Stimulated activated CD8-positive, alpha-beta memory T cell treated with anti-CD3 and anti-CD28 coated beads, Interleukin-4, amount 100 ng/mL, for 1 hour (primary cell): Measurements from ENCODE around the gene IFI16.
"Not testable (repeated sequence)": the region's sequence is repeated elsewhere in the genome, so short reads cannot be mapped to it uniquely, and the experiment has no call there.

ENCODE experiments used
- DNase-seq, 2 donors: peaks; one replicate each; pipeline ENCODE4 v3.0.0-alpha.2; 2020; ENCODE audit warnings: low read depth in 2 of 2, low spot score in 1 of 2

The IFI16 gene

DNA sequence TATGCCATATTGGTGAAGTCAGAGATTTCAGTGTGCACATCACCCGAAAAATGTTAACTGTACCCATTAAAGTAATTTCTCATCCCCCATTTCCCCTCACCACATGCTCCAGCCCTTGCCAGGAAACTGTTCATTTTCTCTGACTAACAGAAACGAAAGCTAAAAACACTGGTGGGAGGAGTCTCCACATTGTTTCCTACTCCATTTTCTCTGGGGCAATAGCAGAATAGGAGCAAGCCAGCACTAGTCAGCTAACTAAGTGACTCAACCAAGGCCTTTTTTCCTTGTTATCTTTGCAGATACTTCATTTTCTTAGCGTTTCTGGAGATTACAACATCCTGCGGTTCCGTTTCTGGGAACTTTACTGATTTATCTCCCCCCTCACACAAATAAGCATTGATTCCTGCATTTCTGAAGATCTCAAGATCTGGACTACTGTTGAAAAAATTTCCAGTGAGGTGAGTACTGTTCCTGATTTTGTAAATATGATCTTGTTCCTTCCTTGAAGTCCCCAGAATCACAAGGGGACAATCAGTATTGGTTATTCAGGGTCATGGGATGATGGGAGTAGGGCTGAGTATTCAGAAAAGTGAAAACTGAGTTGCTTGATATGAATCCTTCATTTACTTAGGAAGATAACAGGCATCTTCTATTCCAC is at the start of gene IFI16:
TSS of gene IFI16 (plus strand) at position 204 of the 658 bp plus-strand sequence. CDS start 4,774 bp downstream, outside the sequence.
- DNase-seq = peak; percentile 22 to 26

DNA sequence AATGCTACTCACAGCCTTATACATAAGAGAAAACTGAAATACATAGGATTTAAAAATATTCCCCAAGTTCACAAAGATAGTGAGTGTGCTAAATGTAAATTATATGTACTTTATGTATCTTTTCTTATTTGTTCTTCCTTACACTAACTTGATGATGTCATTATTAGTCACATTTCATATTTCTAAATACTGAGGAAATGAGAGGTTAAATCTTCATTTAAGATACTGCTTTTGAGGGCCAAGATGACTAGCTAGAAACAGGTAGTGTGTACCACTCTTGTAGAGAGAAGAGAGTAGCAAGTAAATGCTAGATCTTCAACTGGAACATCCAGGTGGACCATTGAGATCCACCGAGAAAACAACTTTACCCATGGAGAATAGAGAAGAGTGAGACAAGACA is 48.5 kb upstream of the IFI16 start:
- DNase-seq = no peak

DNA sequence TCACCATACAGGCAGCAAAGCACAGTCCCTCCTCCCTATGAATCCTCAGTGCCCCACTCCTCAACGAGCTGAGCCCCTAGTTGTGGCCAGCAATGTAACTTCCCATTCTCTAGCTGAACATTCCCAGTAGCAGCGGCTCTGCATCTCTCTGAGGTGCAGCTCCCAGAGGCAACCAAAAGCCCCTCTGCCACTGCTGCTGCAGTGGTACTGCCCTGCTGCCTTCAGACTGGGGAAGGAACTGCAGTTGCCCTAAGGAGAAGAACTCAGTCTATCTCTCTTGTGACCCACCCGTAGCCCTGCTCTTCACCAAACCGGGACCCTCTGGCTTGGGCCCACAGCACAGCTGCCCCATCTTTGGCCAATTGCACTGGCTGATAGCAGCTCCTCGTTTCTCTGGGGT is 46.7 kb upstream of the IFI16 start:
- no peak for DNase-seq

DNA sequence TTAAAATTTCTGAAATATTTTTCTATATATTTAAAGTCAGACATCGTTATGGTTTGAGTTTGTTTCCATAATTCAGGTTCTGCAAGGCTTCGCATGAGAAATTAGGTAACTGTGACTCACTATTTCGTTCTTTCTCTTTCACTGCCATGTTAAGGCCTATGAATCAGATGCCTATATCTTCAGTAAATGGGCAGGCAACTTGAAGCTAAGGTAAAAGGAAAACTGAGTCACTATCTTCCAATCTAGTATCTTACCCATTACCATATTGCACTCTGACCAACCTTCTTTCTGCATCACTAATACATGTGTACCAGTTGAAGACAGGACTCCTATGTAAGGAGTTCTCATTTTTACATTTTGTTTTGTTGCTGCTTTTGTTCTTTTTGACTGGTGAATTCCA is 40.5 kb upstream of the IFI16 start:
- no peak for DNase-seq

DNA sequence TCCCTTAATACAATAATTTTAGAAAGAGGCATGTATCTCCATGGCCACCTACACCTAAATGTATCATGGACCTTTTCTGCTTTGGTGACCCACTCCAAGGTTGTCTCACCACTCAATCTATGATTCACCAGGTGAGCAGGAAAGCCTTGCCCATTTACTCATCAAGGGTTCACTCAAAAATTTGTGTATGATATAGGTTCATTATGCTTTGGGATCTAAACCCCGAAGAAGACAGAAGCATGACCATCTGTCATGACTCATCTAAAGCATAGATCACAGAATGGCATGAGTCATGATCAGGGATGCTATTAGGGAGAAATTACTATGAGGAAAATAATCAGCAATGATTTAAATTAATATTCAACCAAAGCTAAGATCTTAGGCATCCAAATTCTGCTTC is 39.9 kb upstream of the IFI16 start:
- DNase-seq = no peak

DNA sequence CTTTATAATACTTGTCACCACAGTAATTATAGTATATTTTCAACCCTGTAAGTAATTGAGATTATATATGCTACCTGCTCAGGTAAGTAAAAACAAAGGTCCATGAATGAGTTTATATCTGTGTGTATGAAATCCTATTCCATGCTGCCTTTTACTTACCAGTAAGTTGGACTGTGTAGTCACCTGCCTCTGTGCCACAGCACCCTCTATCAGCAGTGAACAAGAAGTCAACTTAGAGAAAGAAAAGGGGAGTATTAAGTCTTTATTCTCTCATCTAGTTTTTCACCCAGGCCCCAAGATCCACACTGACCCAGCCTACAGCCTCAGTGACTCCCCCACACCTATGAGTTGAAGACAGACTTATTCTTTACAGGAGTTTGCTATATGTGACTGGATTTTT is 36.9 kb upstream of the IFI16 start:
- no peak for DNase-seq

DNA sequence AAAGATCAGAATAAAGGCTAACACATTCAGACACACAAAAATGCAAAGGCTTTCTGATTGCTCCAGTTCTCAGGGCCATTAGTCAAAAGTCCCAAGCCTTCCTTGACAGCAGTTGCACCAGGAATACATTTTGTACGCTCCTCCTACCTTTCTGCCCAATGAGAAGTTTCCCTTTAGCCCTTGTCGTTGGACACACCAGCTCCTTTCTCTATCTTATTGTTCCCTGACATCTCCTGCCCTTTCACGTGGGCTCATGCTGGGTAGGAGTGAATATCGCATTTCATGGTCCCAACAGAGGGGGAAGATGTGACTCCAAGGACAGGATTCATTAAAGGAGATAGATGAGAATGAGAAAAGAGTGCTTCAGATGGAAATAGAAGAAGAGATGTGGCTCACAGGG is 33.5 kb upstream of the IFI16 start:
- no peak for DNase-seq

DNA sequence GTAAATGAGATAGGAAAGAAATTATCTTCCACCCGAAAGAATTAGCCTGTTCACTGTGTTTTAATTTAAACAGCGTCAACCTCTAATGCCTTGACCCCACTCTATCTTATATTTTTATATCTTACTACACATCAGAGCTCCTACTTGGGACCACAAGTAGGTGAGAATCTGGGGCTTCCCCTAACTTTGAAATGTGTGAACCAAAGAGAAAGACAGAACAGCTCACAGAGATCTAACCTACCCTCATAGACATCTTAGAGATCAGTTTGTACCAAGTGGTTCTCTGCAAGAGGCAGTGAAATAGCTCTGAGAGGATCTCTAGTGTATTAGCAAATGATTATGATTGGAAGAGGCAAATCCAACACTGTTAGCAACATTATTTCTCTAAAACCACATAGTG is 31.0 kb upstream of the IFI16 start:
- no peak for DNase-seq

DNA sequence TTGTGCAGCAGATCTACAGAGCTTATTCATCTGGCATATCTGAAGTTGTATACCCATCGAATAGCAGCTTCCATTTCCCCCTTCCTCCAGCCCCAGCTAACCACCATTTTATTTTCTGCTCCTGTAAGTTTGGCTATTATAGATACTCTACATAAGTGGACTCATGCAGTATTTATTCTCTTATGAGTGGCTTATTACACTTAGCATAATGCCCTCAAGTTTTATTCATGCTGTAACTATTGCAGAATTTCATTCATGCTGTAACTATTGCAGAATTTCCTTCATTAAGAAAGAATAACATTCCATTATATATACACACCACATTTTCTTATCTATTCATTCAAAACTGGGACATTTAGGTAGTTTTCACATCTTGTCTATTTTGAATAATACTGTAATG is 30.5 kb upstream of the IFI16 start:
- DNase-seq = no peak

DNA sequence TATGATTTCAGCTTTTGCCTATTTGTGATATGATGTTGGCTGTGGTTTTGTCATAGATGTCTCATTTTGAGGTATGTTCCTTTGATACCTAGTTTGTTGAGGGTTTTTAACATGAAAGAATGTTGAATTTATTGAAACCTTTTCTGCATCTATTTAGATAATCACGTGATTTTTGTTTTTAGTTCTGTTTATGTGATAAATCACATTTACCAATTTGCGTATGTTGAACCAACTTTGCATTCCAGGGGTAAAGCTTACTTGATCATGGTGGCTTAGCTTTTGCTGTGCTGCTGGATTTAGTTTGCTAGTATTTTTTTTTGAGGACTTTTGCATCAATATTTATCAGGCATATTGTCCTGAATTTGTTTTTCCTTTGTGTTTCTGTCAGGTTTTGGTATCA is 26.5 kb upstream of the IFI16 start:
- DNase-seq = no peak

DNA sequence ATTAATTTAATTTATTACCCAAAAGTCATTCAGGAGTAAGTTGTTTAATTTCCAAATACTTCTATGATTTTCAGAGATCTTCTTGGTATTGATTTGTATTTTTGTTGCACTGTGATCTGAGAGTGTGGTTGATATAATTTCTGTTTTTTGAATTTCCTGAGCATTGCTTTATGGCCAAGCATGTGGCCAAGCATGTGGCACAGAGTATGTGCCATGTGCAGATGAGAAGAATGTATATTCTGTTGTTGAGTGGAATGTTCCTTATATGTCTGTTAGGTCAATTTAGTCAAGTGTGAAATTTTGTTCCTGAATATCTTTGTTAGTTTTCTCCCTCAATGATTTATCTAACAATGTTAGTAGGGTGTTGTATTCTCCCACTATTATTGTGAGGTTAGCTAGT is 25.3 kb upstream of the IFI16 start:
- DNase-seq = no peak

DNA sequence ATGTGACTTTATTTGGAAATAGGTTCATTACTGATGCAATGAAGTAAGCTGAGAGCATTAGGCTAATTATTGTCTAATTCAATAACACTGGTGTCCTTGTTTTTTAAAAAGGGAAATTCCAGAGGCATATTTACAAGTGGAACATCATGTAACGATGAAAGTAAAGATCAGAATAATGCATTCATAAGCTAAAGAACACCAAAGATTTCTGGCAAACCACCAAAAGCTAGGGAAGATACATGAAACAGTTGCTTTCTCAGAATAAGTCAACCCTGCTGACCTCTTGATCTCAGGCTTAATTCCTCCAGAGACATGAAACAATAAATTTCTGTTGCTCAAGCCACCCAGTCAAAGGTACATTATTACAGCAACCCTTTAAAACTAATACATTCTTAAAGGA is 20.3 kb upstream of the IFI16 start:
- DNase-seq = no peak

DNA sequence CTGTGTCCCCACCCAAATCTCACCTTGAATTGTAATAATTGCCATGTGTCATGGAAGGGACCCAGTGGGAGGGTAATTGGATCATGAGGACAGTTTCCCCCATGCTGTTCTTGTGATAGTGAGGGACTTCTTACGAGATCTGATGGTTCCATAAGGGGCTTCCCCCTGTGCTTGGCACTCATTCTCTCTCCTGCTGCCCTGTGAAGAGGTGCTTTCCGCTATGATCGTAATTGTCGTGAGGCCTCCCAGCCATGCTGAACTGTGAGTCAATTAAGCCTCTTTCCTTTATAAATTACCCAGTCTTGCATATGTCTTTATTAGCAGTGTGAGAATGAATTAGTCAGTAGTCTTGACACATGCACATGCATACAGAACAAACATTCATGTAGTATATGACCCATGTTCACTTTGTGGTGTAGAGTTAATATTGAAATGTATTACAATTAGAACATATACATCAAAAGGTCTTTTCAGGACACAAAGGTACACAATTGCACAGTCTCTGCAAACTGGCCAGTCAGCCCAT is 16.9 kb upstream of the IFI16 start:
- no peak for DNase-seq

DNA sequence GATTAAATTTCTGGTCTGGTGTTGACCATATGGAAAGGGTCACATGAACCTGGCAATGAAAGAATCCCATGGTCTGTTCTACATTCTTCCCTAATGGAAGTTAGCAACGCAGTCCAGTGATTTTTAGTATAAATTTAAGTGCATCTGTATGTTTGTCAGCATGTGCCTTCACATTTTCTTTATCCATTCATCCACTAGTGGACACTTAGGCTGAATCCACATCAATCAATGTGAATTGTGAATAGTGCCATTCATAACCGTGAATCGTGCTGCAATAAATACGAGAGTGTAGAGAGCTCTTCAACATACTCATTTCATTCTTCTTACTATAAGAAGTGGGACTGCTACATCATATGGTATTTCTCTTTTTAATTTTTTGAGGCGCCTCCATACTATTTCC is 12.7 kb upstream of the IFI16 start:
- DNase-seq = no peak

DNA sequence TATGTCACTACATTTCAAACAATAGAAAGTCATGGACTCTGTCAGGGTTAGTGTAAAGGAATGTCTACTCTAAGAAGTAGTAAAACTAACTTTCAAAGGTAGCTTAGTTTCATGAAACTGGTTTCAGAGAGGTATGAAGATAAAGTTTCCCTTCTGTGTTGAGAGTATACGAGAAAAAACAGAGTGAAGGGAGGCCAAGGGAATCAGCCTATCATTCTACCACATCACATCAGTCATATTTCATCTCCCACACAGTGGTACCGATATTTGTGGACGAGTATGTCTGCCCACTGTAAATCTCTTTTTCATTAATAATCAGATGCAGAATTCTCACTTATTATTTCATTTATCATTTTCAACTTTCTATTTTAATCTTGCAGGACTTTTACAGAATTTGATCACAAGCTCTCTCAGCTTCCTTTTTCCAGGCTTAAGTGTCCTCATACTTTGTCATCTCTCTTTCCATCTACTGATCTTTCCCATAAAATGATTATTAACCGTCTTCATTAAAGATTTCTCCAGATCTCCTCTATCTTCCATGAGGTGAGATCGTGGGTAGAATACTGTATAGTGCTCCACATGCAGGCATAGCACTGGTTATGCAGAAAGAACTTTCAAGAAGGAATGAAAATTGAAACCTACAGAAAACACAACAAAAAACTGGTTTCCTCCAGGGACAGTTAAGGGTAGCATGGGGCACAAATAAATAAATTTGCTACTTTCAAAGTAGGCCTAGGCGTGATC is 11.5 kb upstream of the IFI16 start:
- no peak for DNase-seq

DNA sequence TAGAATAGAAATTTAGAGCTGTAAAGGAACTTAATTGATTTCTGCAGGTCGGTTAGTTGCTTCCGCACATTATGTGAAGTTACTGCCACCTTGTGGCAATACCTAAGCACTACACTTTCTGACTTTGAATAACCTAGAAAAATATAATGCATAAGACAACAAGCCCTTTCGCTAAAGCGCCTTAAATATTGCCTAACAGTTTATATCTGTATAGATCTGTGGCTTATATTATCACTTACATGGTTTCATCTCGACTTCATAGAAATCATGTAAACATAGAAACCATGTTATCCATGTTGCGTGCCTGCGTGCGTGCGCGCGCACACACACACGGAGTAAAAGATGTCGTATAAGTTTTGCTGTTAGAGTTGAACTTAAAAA is 10.9 kb upstream of the IFI16 start:
- peak in 1 of 2 donors; percentile 35 for DNase-seq

DNA sequence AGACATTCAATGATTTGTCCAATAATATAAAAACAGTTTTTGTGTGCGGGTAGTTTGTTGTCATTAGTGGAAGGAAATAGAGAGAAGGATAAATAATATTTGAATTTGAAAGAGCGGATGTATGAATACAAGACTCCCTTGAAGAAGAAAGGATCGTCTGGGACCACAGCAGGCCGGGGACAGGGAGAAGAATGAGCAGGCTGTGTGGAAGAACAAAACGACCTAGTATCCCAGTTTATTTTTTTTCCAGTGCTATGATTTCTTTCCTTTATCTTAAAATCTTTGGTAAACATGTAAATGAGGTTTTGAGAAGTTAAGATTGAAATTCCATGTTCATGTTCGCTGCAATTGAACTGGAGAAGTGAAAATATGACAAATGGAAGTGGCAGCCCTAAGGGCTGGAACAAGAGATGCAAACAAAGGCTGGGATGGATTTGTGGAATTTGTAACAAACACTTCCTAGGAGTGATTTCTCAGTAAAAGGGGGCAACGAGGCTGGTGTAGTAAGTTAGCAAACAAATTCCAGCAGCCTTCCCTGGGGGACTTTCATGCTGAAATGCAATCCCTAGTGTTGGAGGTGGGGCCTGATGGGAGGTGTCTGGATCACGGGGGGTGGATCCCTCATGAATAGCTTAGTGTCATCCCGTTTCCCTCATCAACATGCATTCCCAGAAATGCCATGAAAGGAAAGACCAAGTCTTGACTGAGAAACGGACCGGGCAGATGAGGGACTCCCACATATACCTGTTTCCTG is 10.2 kb upstream of the IFI16 start:
- DNase-seq = no peak

DNA sequence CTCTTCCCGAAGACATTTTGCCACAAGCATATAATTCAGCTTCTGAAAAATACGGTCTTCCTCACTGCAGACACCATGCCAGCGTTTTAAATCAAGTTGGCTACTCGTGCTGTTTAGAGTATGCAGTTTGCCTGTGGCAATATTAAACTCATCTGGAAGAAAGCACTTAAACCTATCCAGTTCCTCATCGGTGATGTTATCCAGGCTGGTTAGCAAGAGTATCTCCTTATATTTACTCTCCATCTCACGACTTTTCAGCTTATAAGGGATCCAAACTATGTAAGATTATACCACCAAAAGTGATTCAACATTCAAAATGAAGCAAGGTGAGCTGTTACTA is 9.7 kb upstream of the IFI16 start:
- no peak for DNase-seq

DNA sequence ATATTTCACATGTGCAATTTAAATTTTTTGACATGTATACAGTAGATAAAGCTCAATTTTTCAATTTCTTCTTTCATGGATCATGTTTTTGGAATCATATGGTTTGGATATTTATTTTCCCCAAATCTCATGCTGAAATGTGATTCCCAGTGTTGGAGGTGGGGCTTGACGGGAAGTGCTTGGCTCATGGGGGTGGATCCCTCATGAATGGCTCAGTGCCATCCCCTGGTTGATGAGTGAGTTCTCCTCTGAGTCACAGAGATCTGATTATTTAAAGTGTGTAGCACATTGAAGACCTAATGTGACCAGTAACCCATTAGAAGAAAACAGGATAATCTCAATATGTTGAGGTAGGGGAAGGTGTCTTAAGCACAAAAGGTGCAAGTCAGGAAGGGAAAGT is 9.1 kb upstream of the IFI16 start:
- no peak for DNase-seq

DNA sequence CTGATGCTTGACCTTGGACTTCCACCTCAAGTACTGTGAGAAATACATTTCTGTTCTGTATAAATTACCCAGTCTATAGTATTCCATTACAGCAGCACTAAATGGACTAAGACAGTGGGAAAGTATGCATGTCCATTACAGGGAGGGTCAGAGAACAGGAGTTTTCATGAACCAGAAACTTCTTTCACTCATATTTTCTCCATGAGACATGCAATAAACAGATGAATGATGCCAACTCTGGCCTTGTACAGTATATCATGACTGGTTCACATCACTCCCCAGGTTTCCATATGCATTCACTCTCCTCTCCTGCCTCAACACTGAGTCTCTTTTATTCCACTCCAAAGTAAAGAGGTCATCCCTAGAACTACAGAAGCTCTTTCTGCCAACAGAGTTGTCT is 4.5 kb upstream of the IFI16 start:
- no peak for DNase-seq

DNA sequence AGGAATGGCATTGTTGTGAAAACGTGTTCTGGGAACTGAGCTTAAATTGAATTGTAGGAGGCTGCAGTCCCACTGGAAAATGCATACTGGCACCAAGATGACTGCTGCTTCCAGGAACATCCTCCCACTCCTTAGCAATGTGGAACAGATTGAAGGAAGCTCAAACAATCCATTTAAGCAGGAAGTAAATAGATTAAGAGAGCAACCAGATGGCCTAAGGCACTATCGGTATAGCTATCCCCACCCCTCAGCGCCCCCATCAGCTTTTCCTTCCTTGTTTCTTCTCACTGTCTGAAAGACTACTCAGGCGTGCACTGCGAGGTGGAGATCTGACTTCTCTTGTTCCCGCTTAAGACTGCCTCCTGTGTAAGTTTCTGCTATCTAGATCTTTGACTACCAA is 4.0 kb upstream of the IFI16 start:
- DNase-seq = no peak

DNA sequence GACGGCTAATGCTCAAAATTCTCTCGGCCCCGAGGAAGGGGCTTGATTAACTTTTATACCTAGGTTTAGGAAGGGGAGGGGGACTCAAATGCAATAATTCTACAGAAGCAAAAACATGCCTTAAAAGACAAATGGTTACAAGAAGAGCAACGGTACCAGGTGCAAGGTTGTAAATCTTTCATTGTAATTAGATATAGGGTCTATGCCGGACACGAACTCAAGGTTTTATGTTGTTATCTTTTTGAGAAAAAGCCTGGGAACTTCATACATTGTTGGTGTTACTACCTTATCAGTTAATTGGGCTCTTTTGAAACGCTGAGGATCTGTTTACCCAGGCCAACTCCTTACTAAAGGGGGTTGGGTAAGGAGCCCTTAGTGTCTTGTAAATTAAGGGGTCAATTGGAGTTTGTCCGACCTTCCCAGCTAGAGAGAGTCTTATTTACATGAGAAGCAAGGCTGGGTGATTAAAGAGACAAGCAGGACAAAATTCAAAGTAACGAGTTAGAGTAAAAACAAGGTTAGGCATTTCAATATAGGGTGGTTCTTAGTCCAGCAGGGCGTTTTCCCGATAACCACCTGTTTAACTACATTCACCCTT is 3.4 kb upstream of the IFI16 start:
- not testable (repeated sequence) for DNase-seq
